K562 (cell line): ENCODE results near the gene EVI5. TPM values are rescaled to one million over a fixed set of nuclear protein-coding genes. Genes with fewer than 3 reads are reported as not detected.

Experiments
- ATAC-seq: fragments of 200-7000 bp; cut with Tn5 transposase; 3 replicates; pipeline ENCODE4 v1.9.1; 2020; ENCODE audit warnings: moderate library complexity
- BruUV-seq: library from RNA; stranded (reverse); fragments of 400-500 nt; replicated peaks from 2 replicates; lab custom pipeline; 2021; lab: Mats Ljungman, UMichigan
- CTCF ChIA-PET: fragments of 300-600 bp; formaldehyde crosslinking; extraction: SDS; loops from one replicate; lab custom pipeline; 2021; ENCODE audit warnings: low intra/inter-chr PET ratio; lab: Yijun Ruan, JAX
- POLR2A ChIA-PET: fragments of 300-600, 350-650 bp; sonication (Branson Sonifier 250); formaldehyde crosslinking; extraction: SDS; loops from one replicate; lab custom pipeline; 2021; ENCODE audit warnings: antibody characterized with exemption, inconsistent platforms; lab: Yijun Ruan, JAX
- DNase-seq, 4 experiments: peaks; one replicate each; pipeline versions ENCODE4 v3.0.0 to v3.0.0-alpha.2; 2011 to 2018; ENCODE audit warnings: low spot score in 3 of 4, mixed read lengths in 3 of 4; ENCODE audit errors: extremely low read depth in 1 of 4
- FAIRE-seq: peaks from 2 replicates; lab custom pipeline; 2011; peaks lifted over from hg19 to GRCh38; lab: Jason Lieb, UNC
- H2AFZ ChIP-seq: 2 replicates; pipeline ENCODE4 v1.6.0; 2011; ENCODE audit warnings: low read depth, low read length, control low read depth, inconsistent platforms
- H3K27ac ChIP-seq: fragments of 200-600 bp; 3 replicates; pipeline ENCODE4 v1.8.0; 2011; ENCODE audit warnings: low read depth, mild to moderate bottlenecking, control low read depth, inconsistent platforms, low read length, moderate library complexity, mixed read lengths; ENCODE audit errors: extremely low read depth
- H3K27me3 ChIP-seq, 2 experiments: fragments of 300-600 bp in 1 of 2; 2 replicates in 1 of 2; 3 replicates in 1 of 2; pipeline versions ENCODE4 v1.6.0 to v1.8.0; 2011; ENCODE audit warnings: inconsistent platforms in 2 of 2, low read length in 2 of 2, mild to moderate bottlenecking in 1 of 2, mixed read lengths in 1 of 2, moderate library complexity in 1 of 2; ENCODE audit not compliant: control insufficient read depth in 2 of 2, insufficient read depth in 2 of 2
- H3K36me3 ChIP-seq: fragments of 300-600 bp; 3 replicates; pipeline ENCODE4 v1.8.0; 2011; ENCODE audit warnings: mild to moderate bottlenecking, low read length, inconsistent platforms; ENCODE audit not compliant: control insufficient read depth, insufficient read depth
- H3K4me1 ChIP-seq, 2 experiments: fragments of 200-600 bp in 1 of 2; replicated peaks in 1 of 2; 2 replicates in 1 of 2; 3 replicates in 1 of 2; pipeline versions ENCODE4 v1.5.1 to v1.8.0; 2011; ENCODE audit warnings: inconsistent platforms in 2 of 2, low read length in 2 of 2, mild to moderate bottlenecking in 1 of 2, mixed read lengths in 1 of 2, moderate library complexity in 1 of 2; ENCODE audit not compliant: control insufficient read depth in 2 of 2, insufficient read depth in 2 of 2
- H3K4me2 ChIP-seq: 2 replicates; pipeline ENCODE4 v1.6.1; 2011; ENCODE audit warnings: low read length, control low read depth, inconsistent platforms, mixed read lengths; ENCODE audit not compliant: insufficient read depth
- H3K4me3 ChIP-seq: fragments of 200-600 bp; sonication (generic), shearing (Covaris generic); 2 replicates; pipeline ENCODE4 v1.5.1; 2016; ENCODE audit warnings: control low read depth, inconsistent platforms
- H3K79me2 ChIP-seq: fragments of 200-600 bp; 3 replicates; pipeline ENCODE4 v1.8.0; 2011; ENCODE audit warnings: low read length, inconsistent platforms; ENCODE audit not compliant: control insufficient read depth, insufficient read depth
- H3K9ac ChIP-seq, 2 experiments: 2 replicates each; pipeline versions ENCODE4 v1.6.0 to v1.6.1; 2011; ENCODE audit warnings: low read depth in 2 of 2, low read length in 2 of 2, control low read depth in 1 of 2, inconsistent platforms in 1 of 2, mild to moderate bottlenecking in 1 of 2, mixed read lengths in 1 of 2; ENCODE audit not compliant: insufficient read depth in 1 of 2
- H3K9me1 ChIP-seq: one replicate; pipeline ENCODE4 v1.6.0; 2011; ENCODE audit warnings: inconsistent platforms, mild to moderate bottlenecking, low read length, moderate library complexity; ENCODE audit not compliant: control insufficient read depth, insufficient read depth
- H3K9me3 ChIP-seq: replicated peaks from 2 replicates; pipeline ENCODE4 v1.5.1; 2011; ENCODE audit warnings: low read depth, low read length, inconsistent platforms; ENCODE audit not compliant: control insufficient read depth, insufficient read depth
- H4K20me1 ChIP-seq: replicated peaks from 2 replicates; pipeline ENCODE4 v1.6.1; 2011; ENCODE audit warnings: low read length, inconsistent platforms, mixed read lengths; ENCODE audit not compliant: control insufficient read depth, insufficient read depth
- ARID1B ChIP-seq: fragments of 450-650 bp; IDR thresholded peaks from 2 replicates; pipeline ENCODE4 v1.6.1; 2016; ENCODE audit warnings: antibody characterized with exemption, mild to moderate bottlenecking, inconsistent platforms
- FOXP1 ChIP-seq: sonication (generic); formaldehyde crosslinking; IDR thresholded peaks from 2 replicates; pipeline ENCODE4 v1.8.0; 2022; ENCODE audit warnings: mild to moderate bottlenecking, missing genetic modification reagents
- HES1 ChIP-seq: fragments of 450-650 bp; IDR thresholded peaks from 2 replicates; pipeline ENCODE4 v1.6.1; 2016; ENCODE audit warnings: low read depth, mild to moderate bottlenecking, moderate library complexity
- HNRNPL ChIP-seq: fragments of 200-400 bp; formaldehyde crosslinking; IDR thresholded peaks from 2 replicates; pipeline ENCODE4 v1.6.1; 2017; ENCODE audit warnings: low read depth, mild to moderate bottlenecking, low read length
- MED1 ChIP-seq: sonication (generic); formaldehyde crosslinking; IDR thresholded peaks from 2 replicates; pipeline ENCODE4 v1.8.1; 2023; ENCODE audit warnings: missing genetic modification reagents, borderline replicate concordance
- OTX1 ChIP-seq: fragments of 450-650 bp; formaldehyde crosslinking; IDR thresholded peaks from 2 replicates; pipeline ENCODE4 v1.4.0; 2022; ENCODE audit warnings: mild to moderate bottlenecking
- RAD21 ChIP-seq, 2 experiments: fragments of 250-450 bp in 1 of 2; fragments of 450-650 bp in 1 of 2; sonication (Bioruptor Pico) in 1 of 2; formaldehyde crosslinking in 1 of 2; IDR thresholded peaks in 1 of 2; conservative IDR thresholded peaks in 1 of 2; 2 replicates each; pipeline versions ENCODE4 v1.4.0 to v1.8.0; 2020 to 2022; ENCODE audit warnings: mild to moderate bottlenecking in 2 of 2, moderate library complexity in 1 of 2
- RBM25 ChIP-seq: fragments of 200-400 bp; formaldehyde crosslinking; IDR thresholded peaks from 2 replicates; pipeline ENCODE4 v1.6.1; 2018; ENCODE audit warnings: low read length, low read depth, moderate library complexity; ENCODE audit not compliant: severe bottlenecking
- TRIM28 ChIP-seq: fragments of 450-650 bp; IDR thresholded peaks from 2 replicates; pipeline ENCODE4 v1.6.1; 2017
- WHSC1 ChIP-seq: IDR thresholded peaks from one replicate; pipeline ENCODE4 v1.6.1; 2012; ENCODE audit warnings: low read length, control low read depth, inconsistent platforms
- ZBTB11 ChIP-seq, 3 experiments: fragments of 200-800 bp in 1 of 3; fragments of 250-450 bp in 1 of 3; fragments of 450-650 bp in 1 of 3; sonication (Bioruptor Pico) in 1 of 3; sonication (Bioruptor generic) in 1 of 3; formaldehyde crosslinking in 1 of 3; IDR thresholded peaks; 2 replicates each; pipeline versions ENCODE4 v1.6.1 to v1.8.0; 2016 to 2022; ENCODE audit warnings: mild to moderate bottlenecking in 2 of 3, missing genetic modification characterization in 2 of 3, missing compliant biosample characterization in 1 of 3, moderate library complexity in 1 of 3
- ZFX ChIP-seq: sonication (generic); formaldehyde crosslinking; IDR thresholded peaks from 2 replicates; pipeline ENCODE4 v1.8.0; 2022; ENCODE audit warnings: mild to moderate bottlenecking, missing genetic modification reagents, moderate library complexity
- ZNF24 ChIP-seq: fragments of 450-650 bp; IDR thresholded peaks from 2 replicates; pipeline ENCODE4 v1.6.1; 2016
- ZNF696 ChIP-seq: fragments of 250-450 bp; sonication (Bioruptor Pico); conservative IDR thresholded peaks from 2 replicates; pipeline ENCODE4 v1.4.0; 2020; ENCODE audit warnings: mild to moderate bottlenecking, moderate library complexity
- ZNF778 ChIP-seq: fragments of 450-650 bp; formaldehyde crosslinking; IDR thresholded peaks from 2 replicates; pipeline ENCODE4 v1.4.0; 2020; ENCODE audit warnings: mild to moderate bottlenecking, moderate library complexity
- WGBS: fragments of 100-300 bp; shearing (Covaris generic); methylation state at CpG from one replicate; pipeline ENCODE4 v1.1.6; 2016; ENCODE audit warnings: low coverage, mixed read lengths; ENCODE audit not compliant: insufficient coverage; ENCODE audit errors: missing lambda C conversion rate; 5-methylcytosine and 5-hydroxymethylcytosine counted together
- in situ Hi-C: fragments of 300-500 bp; cut with MboI; formaldehyde crosslinking; loops from 4 replicates; pipeline ENCODE4 v1.15.0; 2018; ENCODE audit warnings: inconsistent platforms, mixed read lengths
- intact Hi-C: fragments of 100-400 bp; cut with micrococcal nuclease; formaldehyde crosslinking; loops from 2 replicates; pipeline ENCODE4 v1.14.2; 2022
- polyA plus RNA-seq, 8 experiments: library from polyadenylated mRNA; depleted of rRNA in 4 of 8; stranded (reverse) in 5 of 8; unstranded in 3 of 8; fragments of >200 nt; fragmentation: Nextera tagmentation in 2 of 8; fragmentation: Illumina TruSeq in 1 of 8; extraction: Ambion mirVana in 2 of 8; extraction: Trizol in 1 of 8; gene quantifications; 2 replicates each; pipeline versions ENCODE4 v1.2.1 to v1.2.3, GENCODE V29; 2011 to 2014; ENCODE audit warnings: inconsistent platforms in 1 of 8, missing spikeins in 1 of 8
- total RNA-seq, 7 experiments: library from RNA; depleted of rRNA in 6 of 7; stranded (reverse); fragments of >200 nt in 6 of 7; fragmentation: Illumina TruSeq in 2 of 7; extraction: Trizol in 2 of 7; gene quantifications; 2 replicates each; pipeline versions ENCODE4 v1.2.1 to v1.2.3, GENCODE V29; 2011 to 2021; ENCODE audit warnings: low replicate concordance in 1 of 7
- TF ChIP-seq, protein P1 (sequence below): sonication (generic); IDR thresholded peaks from 2 replicates; pipeline ENCODE4 v1.6.1; 2016

Gene EVI5
- total and polyA plus RNA-seq, 9 of the 15 experiments (the other 6 are each of a cell fraction or from before 2014, with no cell fraction given) = 1.7 to 50.1 (median 13.7) TPM

GRCh38 chr1:92831762-92832536, 47.0 kb upstream of the EVI5 start, which contains the start of gene RPL5:
Gene RPL5 (plus strand): TSS chr1:92832040. CDS start chr1:92832115, 75 bp downstream.
- peaks cover 35% of the 10 kb centered on the region for H4K20me1 ChIP-seq
- peak within 1 kb of the TSS; percentile 92 for H2AFZ ChIP-seq
- peaks cover 6 to 18% of the 10 kb centered on the region in 2 experiments; a peak in 3 of 5 replicates for H3K4me1 ChIP-seq
- no peaks in the 10 kb centered on the region for H3K27me3 ChIP-seq
- H3K9me3 ChIP-seq = no peaks in the 10 kb centered on the region
- H3K79me2 ChIP-seq = peaks cover 53% of the 10 kb centered on the region
- H3K4me3 ChIP-seq = peak within 1 kb of the TSS; percentile 91
- WGBS = under 1% methylated on average over 55 of the region's 57 CpGs
- in situ Hi-C loops (no loop called here), intact Hi-C loops (loop anchor here (5.0 to 10.0 kb wide), 3 partner anchors 45 to 517 kb away; partner anchors contain the start of gene EVI5)
- peak; percentile 94 for FAIRE-seq
- H3K36me3 ChIP-seq = peaks cover 48% of the 10 kb centered on the region
- peaks cover 5% of the 10 kb centered on the region for H3K9me1 ChIP-seq
- DNase-seq = peak; percentile 96 to 99 (median 97)
- H3K9ac ChIP-seq = peak within 1 kb of the TSS; percentile 96 to 99
- TSS peak; percentile 44 for BruUV-seq
- peak; percentile 90 for ATAC-seq
- ChIA-PET CTCF (no interaction called here), POLR2A (interaction anchor here (0.6 to 3.2 kb wide), 36 partner anchors 9 to 972 kb away, joined by 3 to 26 read pairs (median 3); partner anchors contain the start of gene EVI5)
- H3K27ac ChIP-seq = peak within 1 kb of the TSS; percentile 89
- H3K4me2 ChIP-seq = peak within 1 kb of the TSS; percentile 99
- TF ChIP-seq FOXP1 (CRISPR knock-in tag) (peak; percentile 97; the same call in 1 of the 2 replicates), ARID1B (peak; percentile 70), RBM25 (no peak), HNRNPL (no peak), WHSC1 (no peak), HES1 (0 out of 2 replicates have a peak, but pooled peaks have one; percentile 12), ZNF696 (CRISPR knock-in tag) (no peak), TRIM28 (peak; percentile 81; the same call in 1 of the 2 replicates), OTX1 (CRISPR knock-in tag) (0 out of 2 replicates have a peak, but pooled peaks have one; percentile 5), ZNF24 (peak; percentile 37; the same call in 1 of the 2 replicates), ZFX (CRISPR knock-in tag) (peak; percentile 100), RAD21 (CRISPR knock-in tag; conservative IDR thresholded peaks at IDR 0.05 in 1 of 2, IDR thresholded peaks at IDR 0.05 in 1 of 2) (peak; percentile 39; a peak in 3 of 4 replicates), MED1 (CRISPR knock-in tag) (no peak), ZNF778 (CRISPR knock-in tag) (no peak), ZBTB11 (CRISPR knock-in tag; IDR thresholded peaks at IDR 0.05) (no peak)
- TF ChIP-seq, protein P1, sequence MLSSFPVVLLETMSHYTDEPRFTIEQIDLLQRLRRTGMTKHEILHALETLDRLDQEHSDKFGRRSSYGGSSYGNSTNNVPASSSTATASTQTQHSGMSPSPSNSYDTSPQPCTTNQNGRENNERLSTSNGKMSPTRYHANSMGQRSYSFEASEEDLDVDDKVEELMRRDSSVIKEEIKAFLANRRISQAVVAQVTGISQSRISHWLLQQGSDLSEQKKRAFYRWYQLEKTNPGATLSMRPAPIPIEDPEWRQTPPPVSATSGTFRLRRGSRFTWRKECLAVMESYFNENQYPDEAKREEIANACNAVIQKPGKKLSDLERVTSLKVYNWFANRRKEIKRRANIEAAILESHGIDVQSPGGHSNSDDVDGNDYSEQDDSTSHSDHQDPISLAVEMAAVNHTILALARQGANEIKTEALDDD = no peak; the same call in 1 of the 2 replicates
